ENCODE data around the gene RGS3. TPM values are rescaled to one million over a fixed set of nuclear protein-coding genes. Genes with fewer than 3 reads are reported as not detected.

The RGS3 gene
- total and polyA plus RNA-seq, 2 of the 13 experiments (the other 11 are each of a cell fraction or from before 2014, with no cell fraction given): 17.1 to 28.8 TPM

- TF ChIP-seq, protein P1, sequence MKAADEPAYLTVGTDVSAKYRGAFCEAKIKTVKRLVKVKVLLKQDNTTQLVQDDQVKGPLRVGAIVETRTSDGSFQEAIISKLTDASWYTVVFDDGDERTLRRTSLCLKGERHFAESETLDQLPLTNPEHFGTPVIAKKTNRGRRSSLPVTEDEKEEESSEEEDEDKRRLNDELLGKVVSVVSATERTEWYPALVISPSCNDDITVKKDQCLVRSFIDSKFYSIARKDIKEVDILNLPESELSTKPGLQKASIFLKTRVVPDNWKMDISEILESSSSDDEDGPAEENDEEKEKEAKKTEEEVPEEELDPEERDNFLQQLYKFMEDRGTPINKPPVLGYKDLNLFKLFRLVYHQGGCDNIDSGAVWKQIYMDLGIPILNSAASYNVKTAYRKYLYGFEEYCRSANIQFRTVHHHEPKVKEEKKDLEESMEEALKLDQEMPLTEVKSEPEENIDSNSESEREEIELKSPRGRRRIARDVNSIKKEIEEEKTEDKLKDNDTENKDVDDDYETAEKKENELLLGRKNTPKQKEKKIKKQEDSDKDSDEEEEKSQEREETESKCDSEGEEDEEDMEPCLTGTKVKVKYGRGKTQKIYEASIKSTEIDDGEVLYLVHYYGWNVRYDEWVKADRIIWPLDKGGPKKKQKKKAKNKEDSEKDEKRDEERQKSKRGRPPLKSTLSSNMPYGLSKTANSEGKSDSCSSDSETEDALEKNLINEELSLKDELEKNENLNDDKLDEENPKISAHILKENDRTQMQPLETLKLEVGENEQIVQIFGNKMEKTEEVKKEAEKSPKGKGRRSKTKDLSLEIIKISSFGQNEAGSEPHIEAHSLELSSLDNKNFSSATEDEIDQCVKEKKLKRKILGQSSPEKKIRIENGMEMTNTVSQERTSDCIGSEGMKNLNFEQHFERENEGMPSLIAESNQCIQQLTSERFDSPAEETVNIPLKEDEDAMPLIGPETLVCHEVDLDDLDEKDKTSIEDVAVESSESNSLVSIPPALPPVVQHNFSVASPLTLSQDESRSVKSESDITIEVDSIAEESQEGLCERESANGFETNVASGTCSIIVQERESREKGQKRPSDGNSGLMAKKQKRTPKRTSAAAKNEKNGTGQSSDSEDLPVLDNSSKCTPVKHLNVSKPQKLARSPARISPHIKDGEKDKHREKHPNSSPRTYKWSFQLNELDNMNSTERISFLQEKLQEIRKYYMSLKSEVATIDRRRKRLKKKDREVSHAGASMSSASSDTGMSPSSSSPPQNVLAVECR (CRISPR knock-in tag; IDR thresholded peaks at IDR 0.05; ENCODE audit: borderline replicate concordance): peak; percentile 70; the same call in 1 of the 2 replicates
- TF ChIP-seq ZNF724P (CRISPR knock-in tag; IDR thresholded peaks at IDR 0.05; ENCODE audit: borderline replicate concordance) (peak; percentile 76; the same call in 1 of the 2 replicates), FLYWCH1 (CRISPR knock-in tag; IDR thresholded peaks at IDR 0.05) (no peak), MIXL1 (CRISPR knock-in tag; IDR thresholded peaks at IDR 0.05) (no peak; the same call in 1 of the 2 replicates), ZBTB40 (IDR thresholded peaks at IDR 0.05) (no peak), ZBTB40 (CRISPR knock-in tag; IDR thresholded peaks at IDR 0.05) (no peak), ZNF263 (CRISPR knock-in tag; IDR thresholded peaks at IDR 0.05) (peak; percentile 87), HMG20B (CRISPR knock-in tag; conservative IDR thresholded peaks at IDR 0.05) (no peak), ZSCAN25 (CRISPR knock-in tag; IDR thresholded peaks at IDR 0.05) (no peak), IRF2 (CRISPR knock-in tag; IDR thresholded peaks at IDR 0.05) (0 out of 2 replicates have a peak, but pooled peaks have one; percentile 36)
- TF ChIP-seq, protein P2, sequence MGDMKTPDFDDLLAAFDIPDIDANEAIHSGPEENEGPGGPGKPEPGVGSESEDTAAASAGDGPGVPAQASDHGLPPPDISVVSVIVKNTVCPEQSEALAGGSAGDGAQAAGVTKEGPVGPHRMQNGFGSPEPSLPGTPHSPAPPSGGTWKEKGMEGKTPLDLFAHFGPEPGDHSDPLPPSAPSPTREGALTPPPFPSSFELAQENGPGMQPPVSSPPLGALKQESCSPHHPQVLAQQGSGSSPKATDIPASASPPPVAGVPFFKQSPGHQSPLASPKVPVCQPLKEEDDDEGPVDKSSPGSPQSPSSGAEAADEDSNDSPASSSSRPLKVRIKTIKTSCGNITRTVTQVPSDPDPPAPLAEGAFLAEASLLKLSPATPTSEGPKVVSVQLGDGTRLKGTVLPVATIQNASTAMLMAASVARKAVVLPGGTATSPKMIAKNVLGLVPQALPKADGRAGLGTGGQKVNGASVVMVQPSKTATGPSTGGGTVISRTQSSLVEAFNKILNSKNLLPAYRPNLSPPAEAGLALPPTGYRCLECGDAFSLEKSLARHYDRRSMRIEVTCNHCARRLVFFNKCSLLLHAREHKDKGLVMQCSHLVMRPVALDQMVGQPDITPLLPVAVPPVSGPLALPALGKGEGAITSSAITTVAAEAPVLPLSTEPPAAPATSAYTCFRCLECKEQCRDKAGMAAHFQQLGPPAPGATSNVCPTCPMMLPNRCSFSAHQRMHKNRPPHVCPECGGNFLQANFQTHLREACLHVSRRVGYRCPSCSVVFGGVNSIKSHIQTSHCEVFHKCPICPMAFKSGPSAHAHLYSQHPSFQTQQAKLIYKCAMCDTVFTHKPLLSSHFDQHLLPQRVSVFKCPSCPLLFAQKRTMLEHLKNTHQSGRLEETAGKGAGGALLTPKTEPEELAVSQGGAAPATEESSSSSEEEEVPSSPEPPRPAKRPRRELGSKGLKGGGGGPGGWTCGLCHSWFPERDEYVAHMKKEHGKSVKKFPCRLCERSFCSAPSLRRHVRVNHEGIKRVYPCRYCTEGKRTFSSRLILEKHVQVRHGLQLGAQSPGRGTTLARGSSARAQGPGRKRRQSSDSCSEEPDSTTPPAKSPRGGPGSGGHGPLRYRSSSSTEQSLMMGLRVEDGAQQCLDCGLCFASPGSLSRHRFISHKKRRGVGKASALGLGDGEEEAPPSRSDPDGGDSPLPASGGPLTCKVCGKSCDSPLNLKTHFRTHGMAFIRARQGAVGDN (CRISPR knock-in tag; IDR thresholded peaks at IDR 0.05): peak; percentile 96
These were observed at the start of gene RGS3 (continued) for GRCh38 chr9:113463418-113464285.
